ENCODE results near the gene NFXL1. TPM values are rescaled to one million over a fixed set of nuclear protein-coding genes. Genes with fewer than 3 reads are reported as not detected.
A peak's percentile ranks its signal among the peaks of the same experiment; 100 is the strongest.

Gene NFXL1
- total RNA-seq, 1 donor from 2014 or later: 11.1 TPM

DNA sequence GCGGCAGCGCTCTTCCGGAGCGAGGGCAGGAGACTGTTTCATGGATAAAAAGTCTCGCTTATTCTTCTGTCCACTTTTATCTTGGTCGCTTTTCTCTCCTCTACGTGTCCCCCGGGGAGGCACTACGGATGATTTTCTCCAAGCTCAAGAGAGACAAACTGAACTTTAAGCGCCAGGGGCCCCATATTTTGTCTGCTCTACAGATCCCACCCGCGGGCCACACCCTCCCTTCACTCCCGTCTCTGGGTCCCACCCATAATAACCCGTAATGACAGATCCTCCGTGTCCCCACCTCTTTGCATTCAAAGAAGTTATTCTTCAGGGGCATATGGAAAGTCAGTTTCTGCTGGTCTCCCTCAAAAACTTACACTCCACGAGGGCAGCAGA, 76.5 kb downstream of the NFXL1 start, which contains the start of gene CORIN:
Gene CORIN (minus strand): TSS at position 160 of the 387 bp plus-strand sequence. CDS start 118 bp downstream, at position 42.
- H3K4me3 Mint-ChIP-seq: peak within 1 kb of the TSS; percentile 86
- ChIA-PET CTCF (interaction anchor here (1.1 kb wide), 1 partner anchor 151 kb away, joined by 4 read pairs; no protein-coding TSS in a partner anchor), POLR2A (interaction anchor here (0.6 kb wide), 1 partner anchor 1069 kb away, joined by 3 read pairs; the partner anchor contains the start of gene OCIAD2)
- H3K9me3 Mint-ChIP-seq: peaks cover 5% of the 10 kb centered on the region
- TF ChIP-seq, protein P1, sequence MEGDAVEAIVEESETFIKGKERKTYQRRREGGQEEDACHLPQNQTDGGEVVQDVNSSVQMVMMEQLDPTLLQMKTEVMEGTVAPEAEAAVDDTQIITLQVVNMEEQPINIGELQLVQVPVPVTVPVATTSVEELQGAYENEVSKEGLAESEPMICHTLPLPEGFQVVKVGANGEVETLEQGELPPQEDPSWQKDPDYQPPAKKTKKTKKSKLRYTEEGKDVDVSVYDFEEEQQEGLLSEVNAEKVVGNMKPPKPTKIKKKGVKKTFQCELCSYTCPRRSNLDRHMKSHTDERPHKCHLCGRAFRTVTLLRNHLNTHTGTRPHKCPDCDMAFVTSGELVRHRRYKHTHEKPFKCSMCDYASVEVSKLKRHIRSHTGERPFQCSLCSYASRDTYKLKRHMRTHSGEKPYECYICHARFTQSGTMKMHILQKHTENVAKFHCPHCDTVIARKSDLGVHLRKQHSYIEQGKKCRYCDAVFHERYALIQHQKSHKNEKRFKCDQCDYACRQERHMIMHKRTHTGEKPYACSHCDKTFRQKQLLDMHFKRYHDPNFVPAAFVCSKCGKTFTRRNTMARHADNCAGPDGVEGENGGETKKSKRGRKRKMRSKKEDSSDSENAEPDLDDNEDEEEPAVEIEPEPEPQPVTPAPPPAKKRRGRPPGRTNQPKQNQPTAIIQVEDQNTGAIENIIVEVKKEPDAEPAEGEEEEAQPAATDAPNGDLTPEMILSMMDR (IDR thresholded peaks at IDR 0.05): no peak
- DNase-seq (no peak), ATAC-seq (ENCODE audit: low read depth) (no peak)
- H3K36me3 Mint-ChIP-seq (ENCODE audit: low read depth): no peaks in the 10 kb centered on the region
- intact Hi-C loops (cut with micrococcal nuclease): loop anchor here (1.0 to 10.0 kb wide), 6 partner anchors 9 to 993 kb away; partner anchors contain the start of genes COMMD8 and NFXL1
- H3K27ac Mint-ChIP-seq: no peak within 1 kb of the TSS
- peaks cover 25% of the 10 kb centered on the region for H3K27me3 Mint-ChIP-seq
- H3K4me1 Mint-ChIP-seq: peaks cover 37% of the 10 kb centered on the region

DNA sequence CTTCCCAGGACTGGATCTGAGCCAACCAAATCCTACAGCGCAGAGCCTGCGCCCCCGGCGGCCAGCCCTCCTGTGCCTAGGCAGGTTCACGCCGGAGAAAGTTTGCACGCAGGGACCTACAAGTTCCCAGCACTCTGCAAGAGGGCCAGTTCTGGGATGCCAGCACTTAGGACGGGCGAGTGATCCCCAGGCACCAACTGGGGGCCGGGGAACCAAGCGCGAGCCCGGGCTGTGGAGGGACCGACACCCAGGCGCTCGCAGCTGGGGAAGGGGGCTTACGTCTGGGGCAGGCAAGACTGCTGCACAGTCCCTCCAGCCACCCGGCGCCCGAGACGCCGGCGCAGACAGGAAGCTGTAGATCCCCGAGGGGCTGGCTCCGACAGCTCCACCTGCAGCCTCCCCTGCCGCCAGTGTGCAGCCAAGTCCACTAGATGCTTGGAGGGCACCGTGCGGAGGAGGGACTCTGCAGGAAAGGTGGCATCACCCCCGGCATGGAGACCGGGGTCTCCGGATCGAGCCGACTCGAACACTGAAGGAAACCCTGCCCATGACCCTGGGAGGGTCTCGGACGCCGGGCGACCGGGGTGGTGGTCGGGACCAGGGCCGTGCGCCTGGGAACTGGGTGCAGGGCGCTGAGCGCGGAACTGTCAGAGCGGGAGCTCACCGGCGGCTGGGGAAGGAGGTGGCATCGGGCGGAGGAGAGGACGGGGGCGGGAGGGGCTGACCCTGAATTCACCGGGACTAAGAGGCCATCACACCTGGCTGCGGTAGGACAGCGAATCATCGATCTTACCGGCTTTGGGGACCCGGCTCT, 77.1 kb downstream of the NFXL1 start:
- Mint-ChIP-seq H3K4me3 (peak overlapping the region; percentile 86), H3K9me3 (peaks cover 8% of the 10 kb centered on the region), H3K4me1 (peaks cover 37% of the 10 kb centered on the region), H3K36me3 (ENCODE audit: low read depth) (no peaks in the 10 kb centered on the region), H3K27me3 (peaks cover 28% of the 10 kb centered on the region), H3K27ac (no peak overlapping the region)
- TF ChIP-seq, protein P1 (IDR thresholded peaks at IDR 0.05): no peak
- CTCF ChIA-PET: interaction anchor here (1.1 to 1.4 kb wide), 4 partner anchors 42 to 167 kb away, joined by 3 to 4 read pairs (median 4); no protein-coding TSS in a partner anchor
- POLR2A ChIA-PET: interaction anchor here (0.6 kb wide), 1 partner anchor 1070 kb away, joined by 3 read pairs; the partner anchor contains the start of gene OCIAD2
- intact Hi-C loops (cut with micrococcal nuclease): loop anchor here (1.0 to 10.0 kb wide), 4 partner anchors 10 to 992 kb away; partner anchors contain the start of gene COMMD8
- ATAC-seq (ENCODE audit: low read depth): peak; percentile 79
- DNase-seq: peak; percentile 54

DNA sequence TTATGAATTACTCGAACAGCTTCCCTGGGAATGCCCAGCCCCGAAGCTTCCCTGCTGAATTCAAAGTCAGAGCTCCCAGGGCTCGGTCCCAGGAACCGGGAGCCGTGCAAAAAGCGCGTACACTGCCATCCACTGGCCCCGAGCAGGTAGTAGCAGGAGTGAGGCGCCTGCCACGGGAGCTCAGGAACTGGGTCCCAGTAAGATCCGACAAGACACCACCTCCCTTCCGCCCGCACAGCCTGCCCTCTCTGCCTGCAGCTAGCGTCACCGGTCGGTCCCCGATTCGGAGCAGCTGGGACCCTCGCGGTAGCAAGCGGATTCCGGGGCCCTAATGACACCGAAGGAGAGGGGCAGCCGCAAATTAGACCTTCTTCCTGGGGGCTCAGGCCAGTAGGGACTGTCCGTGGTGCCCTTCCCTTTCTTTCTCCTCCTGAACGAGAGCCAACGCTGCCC, 77.7 kb downstream of the NFXL1 start:
- H3K4me1 Mint-ChIP-seq: peaks cover 37% of the 10 kb centered on the region
- CTCF ChIA-PET: interaction anchor here (1.1 to 1.4 kb wide), 4 partner anchors 43 to 166 kb away, joined by 3 to 4 read pairs (median 4); no protein-coding TSS in a partner anchor

DNA sequence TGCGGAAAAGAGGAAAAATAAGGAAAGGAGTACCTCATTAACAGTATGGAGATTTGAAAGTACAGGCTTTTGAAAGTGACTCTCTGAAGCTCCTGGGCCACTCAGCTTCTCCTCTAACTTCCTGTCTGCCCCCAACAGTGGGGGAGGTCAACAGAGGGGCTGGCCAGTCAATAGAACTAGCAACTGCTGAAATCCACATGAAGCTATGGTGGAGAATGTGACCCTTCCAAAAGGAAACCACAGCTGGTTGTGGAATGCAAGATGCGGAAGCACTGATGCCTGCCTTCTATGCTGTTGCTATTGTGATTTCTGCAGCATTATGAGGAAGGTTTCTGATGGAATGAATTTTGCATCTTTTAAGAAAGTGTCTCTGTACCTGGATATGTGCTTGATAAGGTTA, 78.9 kb downstream of the NFXL1 start:
- CTCF ChIA-PET: no interaction called here
- POLR2A ChIA-PET: no interaction called here

More for the DNA sequence above, 77.7 kb downstream of the NFXL1 start:
- peak; percentile 45 for ATAC-seq (ENCODE audit: low read depth)
- Mint-ChIP-seq H3K27ac (no peak overlapping the region), H3K27me3 (peaks cover 31% of the 10 kb centered on the region), H3K4me3 (peak overlapping the region; percentile 86), H3K9me3 (peaks cover 8% of the 10 kb centered on the region), H3K36me3 (ENCODE audit: low read depth) (no peaks in the 10 kb centered on the region)
- DNase-seq: peak; percentile 23
- intact Hi-C loops (cut with micrococcal nuclease): loop anchor here (1.0 to 10.0 kb wide), 4 partner anchors 11 to 992 kb away; partner anchors contain the start of gene COMMD8
- TF ChIP-seq, protein P1 (IDR thresholded peaks at IDR 0.05): no peak
- POLR2A ChIA-PET: no interaction called here

More for the DNA sequence above, 78.9 kb downstream of the NFXL1 start:
- Mint-ChIP-seq H3K4me1 (peaks cover 37% of the 10 kb centered on the region), H3K27me3 (peaks cover 38% of the 10 kb centered on the region), H3K36me3 (ENCODE audit: low read depth) (no peaks in the 10 kb centered on the region), H3K9me3 (peaks cover 8% of the 10 kb centered on the region), H3K27ac (no peak overlapping the region), H3K4me3 (peak overlapping the region; percentile 57)
- ATAC-seq (ENCODE audit: low read depth) (no peak), DNase-seq (no peak)
- intact Hi-C loops (cut with micrococcal nuclease): loop anchor here (5.0 to 10.0 kb wide), 2 partner anchors 373 to 991 kb away; partner anchors contain the start of gene COMMD8
- TF ChIP-seq, protein P1 (IDR thresholded peaks at IDR 0.05): no peak
